HepG2 (cell line): ENCODE measurements around the gene NOS1AP. TPM values are rescaled to one million over a fixed set of nuclear protein-coding genes. Genes with fewer than 3 reads are reported as not detected.
A peak's percentile ranks its signal among the peaks of the same experiment; 100 is the strongest.

Source experiments
- BORCS8-MEF2B ChIP-seq: sonication (generic); formaldehyde crosslinking; IDR thresholded peaks from 2 replicates; pipeline ENCODE4 v1.8.0; 2022; ENCODE audit warnings: mild to moderate bottlenecking, missing genetic modification reagents
- CREB3 ChIP-seq: sonication (generic); formaldehyde crosslinking; IDR thresholded peaks from 2 replicates; pipeline ENCODE4 v1.5.0; 2020; ENCODE audit warnings: missing genetic modification reagents
- GABPB1 ChIP-seq: IDR thresholded peaks from 2 replicates; pipeline ENCODE4 v1.6.1; 2016; ENCODE audit warnings: mild to moderate bottlenecking, missing genetic modification reagents, moderate library complexity, missing compliant biosample characterization
- HIC2 ChIP-seq: sonication (generic); formaldehyde crosslinking; IDR thresholded peaks from 2 replicates; pipeline ENCODE4 v1.9.0; 2022; ENCODE audit warnings: low read depth, missing genetic modification reagents
- IRF2 ChIP-seq: IDR thresholded peaks from 2 replicates; pipeline ENCODE4 v1.6.1; 2018; ENCODE audit warnings: missing genetic modification reagents, missing compliant biosample characterization
- MAZ ChIP-seq, 2 experiments: sonication (generic) in 1 of 2; formaldehyde crosslinking in 1 of 2; IDR thresholded peaks; 2 replicates each; pipeline versions ENCODE4 v1.5.0 to v1.6.1; 2012 to 2020; ENCODE audit warnings: low read depth in 2 of 2, mild to moderate bottlenecking in 2 of 2, borderline replicate concordance in 1 of 2, improper control_type of control experiment in 1 of 2, low read length in 1 of 2, missing genetic modification reagents in 1 of 2, moderate library complexity in 1 of 2
- ONECUT2 ChIP-seq: sonication (generic); formaldehyde crosslinking; IDR thresholded peaks from 2 replicates; pipeline ENCODE4 v1.4.0; 2020; ENCODE audit warnings: missing genetic modification reagents
- PAWR ChIP-seq: sonication (generic); formaldehyde crosslinking; IDR thresholded peaks from 2 replicates; pipeline ENCODE4 v1.4.0; 2020; ENCODE audit warnings: missing genetic modification reagents, mild to moderate bottlenecking, borderline replicate concordance
- PPARG ChIP-seq: conservative IDR thresholded peaks from 2 replicates; pipeline ENCODE4 v1.6.1; 2016; ENCODE audit warnings: missing biosample characterization, missing genetic modification reagents
- ZBTB25 ChIP-seq: IDR thresholded peaks from 2 replicates; pipeline ENCODE4 v1.6.1; 2018; ENCODE audit warnings: missing genetic modification reagents
- ZNF256 ChIP-seq: sonication (generic); formaldehyde crosslinking; conservative IDR thresholded peaks from 2 replicates; pipeline ENCODE4 v1.4.0; 2020; ENCODE audit warnings: missing genetic modification reagents
- ZNF343 ChIP-seq: sonication (generic); formaldehyde crosslinking; IDR thresholded peaks from 2 replicates; pipeline ENCODE4 v1.4.0; 2020; ENCODE audit warnings: mild to moderate bottlenecking, missing genetic modification reagents
- ZNF354B ChIP-seq: sonication (generic); formaldehyde crosslinking; IDR thresholded peaks from 2 replicates; pipeline ENCODE4 v1.8.0; 2022; ENCODE audit warnings: mild to moderate bottlenecking, missing genetic modification reagents
- ZNF567 ChIP-seq: sonication (generic); formaldehyde crosslinking; IDR thresholded peaks from 2 replicates; pipeline ENCODE4 v1.8.1; 2023; ENCODE audit warnings: mild to moderate bottlenecking, missing genetic modification reagents, borderline replicate concordance
- ZNF687 ChIP-seq: sonication (generic); formaldehyde crosslinking; IDR thresholded peaks from 2 replicates; pipeline ENCODE4 v1.5.1; 2020; ENCODE audit warnings: mild to moderate bottlenecking, missing genetic modification reagents, moderate library complexity
- polyA plus RNA-seq, 8 experiments: library from polyadenylated mRNA; depleted of rRNA in 3 of 8; stranded (reverse) in 7 of 8; unstranded in 1 of 8; fragments of >200 nt; fragmentation: Illumina TruSeq in 4 of 8; extraction: Trizol in 4 of 8; gene quantifications; 2 replicates each; pipeline versions ENCODE4 v1.2.1 to v1.2.3, GENCODE V29; 2011 to 2016; ENCODE audit warnings: low read depth in 4 of 8, missing spikeins in 1 of 8, mixed read lengths in 1 of 8; ENCODE audit not compliant: insufficient read depth in 1 of 8
- total RNA-seq, 5 experiments: library from RNA; depleted of rRNA; stranded (reverse); fragments of >200 nt; fragmentation: Illumina TruSeq; extraction: Trizol; gene quantifications; 2 replicates each; pipeline ENCODE4 v1.2.3, GENCODE V29; 2016; ENCODE audit warnings: low read depth in 1 of 5

The NOS1AP gene
- total and polyA plus RNA-seq, 2 of the 13 experiments (the other 11 are each of a cell fraction or from before 2014, with no cell fraction given): 2.0 to 3.3 TPM

DNA sequence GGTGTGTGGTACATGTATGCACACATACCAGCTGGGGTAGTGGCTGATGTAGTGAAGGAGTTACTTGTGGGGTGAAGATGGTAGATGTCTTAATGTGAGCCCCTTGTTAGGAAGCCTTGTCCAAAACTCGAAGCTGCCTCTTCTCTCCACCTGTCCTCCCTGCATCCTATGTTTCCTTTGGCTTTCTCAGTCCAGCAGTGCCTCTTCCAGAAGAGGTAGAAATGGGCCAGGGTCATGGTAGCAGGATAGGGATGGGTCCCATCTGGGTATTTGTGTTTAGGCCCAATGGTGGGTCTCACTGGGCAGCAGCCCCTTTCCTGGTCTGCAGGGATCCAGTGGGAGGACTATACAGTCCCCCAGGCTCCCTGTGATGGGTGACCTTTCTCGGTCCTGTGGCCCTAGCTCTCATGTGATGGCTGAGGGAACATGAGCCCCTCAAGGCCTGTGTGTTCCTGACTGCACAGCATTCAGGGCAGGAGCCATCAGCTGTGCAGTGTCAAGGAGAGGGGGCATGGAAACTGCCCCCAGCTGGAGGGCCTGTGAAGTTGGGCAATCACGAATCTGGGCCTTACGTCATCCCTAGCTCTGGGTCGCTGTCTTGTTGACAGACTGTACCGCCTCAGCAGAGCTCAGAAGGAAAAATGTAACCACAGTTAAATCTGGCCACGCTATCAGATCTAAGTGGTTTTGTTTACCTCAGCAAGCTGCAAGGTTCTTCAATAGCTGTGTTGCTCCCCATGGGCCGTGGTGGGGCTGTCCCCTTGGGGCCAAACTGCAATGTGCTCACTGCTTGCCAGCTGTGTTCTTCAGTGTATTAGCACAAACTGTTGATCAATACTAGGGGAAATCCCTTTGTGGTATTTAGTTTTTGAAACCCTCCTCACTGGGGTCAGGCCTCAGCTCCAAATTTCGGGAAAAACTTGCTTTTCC lies 82.7 kb downstream of the NOS1AP start (continued):
- TF ChIP-seq ONECUT2 (peak; percentile 64), ZBTB25 (CRISPR knock-in tag) (0 out of 2 replicates have a peak, but pooled peaks have one; percentile 37), ZNF354B (CRISPR knock-in tag) (no peak), HIC2 (CRISPR knock-in tag) (peak; percentile 47; the same call in 1 of the 2 replicates), MAZ (IDR thresholded peaks at IDR 0.05; ENCODE audit: borderline replicate concordance, low read depth, low read length) (no peak), MAZ (CRISPR knock-in tag; IDR thresholded peaks at IDR 0.05; ENCODE audit: low read depth) (peak; percentile 84), PPARG (CRISPR knock-in tag) (peak; percentile 56; the same call in 1 of the 2 replicates), CREB3 (CRISPR knock-in tag) (no peak), ZNF567 (0 out of 2 replicates have a peak, but pooled peaks have one; percentile 83), IRF2 (CRISPR knock-in tag) (peak; percentile 63), ZNF687 (CRISPR knock-in tag) (peak; percentile 80), ZNF343 (no peak), BORCS8-MEF2B (CRISPR knock-in tag) (peak; percentile 76), GABPB1 (CRISPR knock-in tag) (peak; percentile 46), PAWR (no peak), ZNF256 (CRISPR knock-in tag) (0 out of 2 replicates have a peak, but pooled peaks have one; percentile 26)
